ENCODE results near the gene HRK. TPM values are rescaled to one million over a fixed set of nuclear protein-coding genes. Genes with fewer than 3 reads are reported as not detected.
A peak's percentile ranks its signal among the peaks of the same experiment; 100 is the strongest.

HRK gene
- total RNA-seq, 1 experiment from 2014 or later = 2.6 TPM

DNA sequence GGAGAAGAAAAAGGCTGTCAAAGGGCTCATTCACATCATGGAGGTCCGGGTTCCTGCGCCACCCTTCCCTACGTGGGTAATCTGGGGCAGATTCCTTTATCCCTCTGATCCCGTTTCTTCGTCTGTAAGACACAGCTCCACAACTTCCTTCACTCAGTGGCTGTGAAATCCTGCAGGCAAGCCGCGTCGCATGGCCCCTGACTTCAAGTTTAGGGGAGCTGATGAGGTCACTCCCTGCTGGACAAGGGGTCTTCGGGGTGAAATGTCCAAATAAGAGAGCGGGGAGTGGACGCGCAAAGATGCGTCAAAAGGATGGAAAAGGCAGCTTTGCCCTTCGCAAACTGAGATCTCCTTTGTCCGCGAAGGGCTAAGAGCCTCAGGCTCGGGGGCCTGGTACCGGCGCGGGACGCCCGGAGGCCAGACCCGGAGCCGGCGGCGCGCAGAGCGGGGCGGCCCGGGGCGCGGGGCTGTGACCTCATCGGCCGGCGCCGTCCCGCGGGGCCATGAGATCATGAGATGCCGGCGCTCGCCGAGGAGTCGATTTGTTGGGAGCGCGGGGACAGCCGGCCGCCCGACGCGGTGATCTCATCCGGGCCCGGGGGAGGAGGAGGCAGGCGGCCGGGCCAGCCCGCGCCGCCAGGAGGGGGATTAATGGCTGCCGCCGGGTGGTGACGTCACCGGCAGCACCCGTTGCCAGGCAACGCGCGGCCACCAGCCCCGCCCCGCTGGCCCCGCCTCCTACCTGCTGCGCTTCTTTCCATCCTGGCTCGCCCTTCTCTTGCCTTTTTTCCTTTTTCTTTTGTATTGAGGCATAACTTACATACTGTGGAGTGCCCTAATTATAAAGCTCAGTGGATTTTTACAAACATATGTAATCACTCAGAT, 62.1 kb downstream of the HRK start:
- H4K8ac ChIP-seq (replicated peaks; ENCODE audit: insufficient read length, low read depth, low read length) = peak overlapping the region; percentile 92
- no CpG with 5 or more reads among the region's 70 CpGs for WGBS (ENCODE audit: extremely low coverage, insufficient read length, low lambda C conversion rate)
- H3K4me2 ChIP-seq (ENCODE audit: insufficient read depth, insufficient read length, low read length) = peak overlapping the region; percentile 87
- no peaks in the 10 kb centered on the region for H3K9me3 ChIP-seq (ENCODE audit: control insufficient read depth, low read depth, low read length)
- no peaks in the 10 kb centered on the region for H3K79me1 ChIP-seq (ENCODE audit: insufficient read depth, low read depth, low read length, poor library complexity, severe bottlenecking)
- H3K18ac ChIP-seq (ENCODE audit: insufficient read length, low read depth, low read length) = peak overlapping the region; percentile 96
- H3K27me3 ChIP-seq (ENCODE audit: insufficient read depth, low read length) = no peaks in the 10 kb centered on the region
- H3K36me3 Mint-ChIP-seq (ENCODE audit: insufficient read depth in 1 of 3, low read depth in 3 of 3) = peaks cover 0 to 2% (median 0%) of the 10 kb centered on the region in 3 experiments; a peak in 1 of 7 replicates
- peak overlapping the region; percentile 31 for H2BK5ac ChIP-seq (ENCODE audit: insufficient read length, low read length)
- peak overlapping the region; percentile 55 for H2BK12ac ChIP-seq (ENCODE audit: insufficient read length, low read depth, low read length)
- H3K27ac Mint-ChIP-seq = peak overlapping the region; percentile 98 to 100 (median 100)
- peak overlapping the region; percentile 43 for H4K91ac ChIP-seq (ENCODE audit: insufficient read length, low read depth, low read length)
- peak overlapping the region; percentile 96 to 97 for H3K4me3 Mint-ChIP-seq
- H3K4me1 Mint-ChIP-seq = peaks cover 12 to 28% of the 10 kb centered on the region in 2 experiments
- H4K5ac ChIP-seq (ENCODE audit: insufficient read length, low read depth, low read length) = peak overlapping the region; percentile 99
- H2BK120ac ChIP-seq (ENCODE audit: low read depth, low read length, poor library complexity, severe bottlenecking) = no peak overlapping the region
- H3K23me2 ChIP-seq (ENCODE audit: insufficient read length, low read depth, low read length, poor library complexity, severe bottlenecking) = peaks cover 6% of the 10 kb centered on the region
- H3K9ac ChIP-seq (ENCODE audit: extremely low read depth, insufficient read length, low read length) = peak overlapping the region; percentile 98
- H3K4ac ChIP-seq (ENCODE audit: low read depth, low read length) = peak overlapping the region; percentile 97
- H3K9me3 Mint-ChIP-seq = no peaks in the 10 kb centered on the region; a peak in 1 of 5 replicates
- peak; percentile 92 for DNase-seq
- peak overlapping the region; percentile 85 for H3K27ac ChIP-seq (ENCODE audit: insufficient read length, low read depth, low read length)
- H4K20me1 ChIP-seq (ENCODE audit: control insufficient read depth, insufficient read depth, insufficient read length) = no peaks in the 10 kb centered on the region
- H3K56ac ChIP-seq (ENCODE audit: insufficient read length, low read depth, low read length) = no peak overlapping the region
- no peak overlapping the region for H2BK20ac ChIP-seq (ENCODE audit: low read depth, low read length, poor library complexity, severe bottlenecking)
- no peaks in the 10 kb centered on the region for H3K27me3 Mint-ChIP-seq (ENCODE audit: low read depth)
- no peak overlapping the region for H2AK5ac ChIP-seq (ENCODE audit: insufficient read length, low read length)
- H2AFZ ChIP-seq (ENCODE audit: low read length) = peak overlapping the region; percentile 41
- no peak overlapping the region for H2BK15ac ChIP-seq (ENCODE audit: low read depth, low read length)
- TF ChIP-seq, protein P1, sequence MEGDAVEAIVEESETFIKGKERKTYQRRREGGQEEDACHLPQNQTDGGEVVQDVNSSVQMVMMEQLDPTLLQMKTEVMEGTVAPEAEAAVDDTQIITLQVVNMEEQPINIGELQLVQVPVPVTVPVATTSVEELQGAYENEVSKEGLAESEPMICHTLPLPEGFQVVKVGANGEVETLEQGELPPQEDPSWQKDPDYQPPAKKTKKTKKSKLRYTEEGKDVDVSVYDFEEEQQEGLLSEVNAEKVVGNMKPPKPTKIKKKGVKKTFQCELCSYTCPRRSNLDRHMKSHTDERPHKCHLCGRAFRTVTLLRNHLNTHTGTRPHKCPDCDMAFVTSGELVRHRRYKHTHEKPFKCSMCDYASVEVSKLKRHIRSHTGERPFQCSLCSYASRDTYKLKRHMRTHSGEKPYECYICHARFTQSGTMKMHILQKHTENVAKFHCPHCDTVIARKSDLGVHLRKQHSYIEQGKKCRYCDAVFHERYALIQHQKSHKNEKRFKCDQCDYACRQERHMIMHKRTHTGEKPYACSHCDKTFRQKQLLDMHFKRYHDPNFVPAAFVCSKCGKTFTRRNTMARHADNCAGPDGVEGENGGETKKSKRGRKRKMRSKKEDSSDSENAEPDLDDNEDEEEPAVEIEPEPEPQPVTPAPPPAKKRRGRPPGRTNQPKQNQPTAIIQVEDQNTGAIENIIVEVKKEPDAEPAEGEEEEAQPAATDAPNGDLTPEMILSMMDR (conservative IDR thresholded peaks at IDR 0.05) = no peak
- H3T11ph ChIP-seq (ENCODE audit: low read length) = peak overlapping the region; percentile 46
- H3K4me1 ChIP-seq (ENCODE audit: insufficient read depth, low read length) = no peaks in the 10 kb centered on the region
- H3K23ac ChIP-seq (ENCODE audit: insufficient read length, low read depth, low read length) = no peak overlapping the region
- H3K79me2 ChIP-seq (ENCODE audit: insufficient read depth, low read length) = no peaks in the 10 kb centered on the region
- H3K14ac ChIP-seq (ENCODE audit: insufficient read depth, low read length) = peak overlapping the region; percentile 97
